ENCODE measurements around the gene MBNL1. TPM values are rescaled to one million over a fixed set of nuclear protein-coding genes. Genes with fewer than 3 reads are reported as not detected.

The MBNL1 gene
- total RNA-seq, 2 donors from 2014 or later, result 322 to 452 TPM

DNA sequence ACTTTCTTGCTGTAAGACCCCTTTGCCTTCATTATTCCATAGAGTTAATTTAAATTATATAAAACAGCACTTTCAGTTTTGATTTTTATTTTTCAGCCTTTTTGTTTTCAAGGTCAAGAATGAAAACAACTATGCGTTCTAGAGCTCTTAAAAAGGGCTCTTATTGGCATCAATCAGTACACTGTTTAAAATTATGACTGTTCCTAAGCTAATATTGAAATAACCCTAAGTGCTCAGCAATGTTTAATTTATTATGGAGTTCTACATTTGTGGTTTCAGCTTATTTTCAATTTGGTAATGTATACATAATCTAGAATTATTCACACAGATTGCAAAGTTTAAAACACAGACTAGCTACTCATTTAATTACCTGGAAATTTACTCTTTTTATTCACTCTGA, 179.4 kb downstream of the MBNL1 start:
- no peaks in the 10 kb centered on the region for H3K9me3 Mint-ChIP-seq
- H3K4me1 Mint-ChIP-seq, result peaks cover 34% of the 10 kb centered on the region
- peaks cover 94% of the 10 kb centered on the region for H3K36me3 Mint-ChIP-seq (ENCODE audit: low read depth)
- no peak overlapping the region for H3K4me3 Mint-ChIP-seq
- no peaks in the 10 kb centered on the region for H3K27me3 Mint-ChIP-seq
- ATAC-seq (replicated peaks), result no peak
- no peak overlapping the region for H3K27ac Mint-ChIP-seq

DNA sequence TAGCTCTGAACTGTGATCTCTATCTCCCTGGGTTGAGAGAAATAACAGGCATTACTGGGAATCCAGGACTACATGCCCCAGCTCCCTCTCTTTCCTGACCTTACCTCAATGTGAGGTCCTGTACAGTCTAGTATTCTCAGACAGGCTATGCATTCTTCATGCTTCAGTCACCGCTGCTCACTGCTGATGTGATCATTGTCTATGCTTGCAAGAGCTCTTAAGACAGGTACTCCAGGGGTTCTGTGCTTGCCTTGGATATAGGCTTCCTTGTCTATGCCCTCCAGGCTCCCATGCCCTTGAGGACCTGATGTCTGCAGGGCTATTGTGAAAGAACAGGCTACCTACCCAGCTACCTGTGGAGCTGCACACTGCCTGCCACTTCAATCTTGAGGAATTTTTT, 183.6 kb downstream of the MBNL1 start:
- Mint-ChIP-seq H3K36me3 (ENCODE audit: low read depth) (peaks cover 99% of the 10 kb centered on the region), H3K9me3 (no peaks in the 10 kb centered on the region), H3K4me3 (no peak overlapping the region), H3K27ac (peak overlapping the region; percentile 3), H3K4me1 (peaks cover 9% of the 10 kb centered on the region), H3K27me3 (no peaks in the 10 kb centered on the region)
- no peak for ATAC-seq (replicated peaks)

DNA sequence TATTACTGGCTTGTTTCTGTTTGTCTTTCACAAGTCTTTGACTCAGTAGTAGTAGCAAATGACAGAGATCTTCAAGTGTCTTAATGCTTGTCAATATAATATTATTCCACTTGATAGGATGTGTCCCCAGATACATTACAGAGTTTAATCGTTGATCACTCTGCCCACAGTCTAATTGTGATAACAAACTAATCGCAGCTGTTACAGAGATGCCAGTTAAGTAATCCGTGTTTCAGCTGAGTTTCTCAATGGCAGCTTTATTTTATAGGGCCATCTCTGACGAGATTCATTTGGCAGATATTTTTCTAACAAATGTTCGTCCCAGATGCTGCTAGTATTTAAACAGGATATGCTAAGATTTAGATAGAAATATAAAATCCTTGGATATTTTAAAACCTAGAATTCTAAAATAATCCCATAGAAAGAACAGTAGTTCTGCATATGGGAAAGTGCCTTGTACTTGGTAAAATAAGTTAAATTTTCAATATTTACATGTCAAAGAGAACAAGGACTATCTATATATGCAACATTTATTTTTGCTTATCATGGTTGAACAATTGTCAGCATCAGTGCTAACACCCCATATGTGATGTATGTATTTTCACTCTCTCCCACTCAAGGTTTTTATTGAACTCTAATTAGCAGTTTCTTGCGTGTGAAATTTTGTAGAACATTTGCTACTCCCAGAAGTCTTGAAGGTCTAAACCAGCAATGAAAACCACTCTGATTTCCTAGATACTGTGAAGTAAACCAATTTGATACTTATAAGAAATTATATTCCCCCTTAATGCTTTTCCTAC, 185.5 kb downstream of the MBNL1 start:
- H3K36me3 Mint-ChIP-seq (ENCODE audit: low read depth), result peaks cover 99% of the 10 kb centered on the region
- no peak for ATAC-seq (replicated peaks)
- peaks cover 20% of the 10 kb centered on the region for H3K4me1 Mint-ChIP-seq
- no peak overlapping the region for H3K27ac Mint-ChIP-seq
- H3K9me3 Mint-ChIP-seq, result no peaks in the 10 kb centered on the region
- H3K4me3 Mint-ChIP-seq, result no peak overlapping the region
- no peaks in the 10 kb centered on the region for H3K27me3 Mint-ChIP-seq

DNA sequence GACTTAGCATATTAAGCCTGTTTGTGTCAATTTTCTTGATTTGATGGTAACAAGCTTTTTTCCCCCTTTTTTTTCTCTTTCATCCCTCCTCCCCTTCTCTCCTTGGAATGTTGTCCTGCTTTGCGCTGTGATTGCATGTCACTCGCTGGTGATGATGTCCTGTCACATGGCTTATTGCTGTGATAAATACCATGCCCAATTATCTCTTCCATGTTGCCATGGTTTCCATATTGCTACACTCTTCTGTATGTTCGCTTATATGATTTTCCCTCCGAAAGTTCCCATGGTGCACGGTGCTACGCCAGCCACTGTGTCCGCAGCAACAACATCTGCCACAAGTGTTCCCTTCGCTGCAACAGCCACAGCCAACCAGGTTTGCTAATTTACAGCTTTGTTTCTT, 187.3 kb downstream of the MBNL1 start:
- H3K27ac Mint-ChIP-seq, result no peak overlapping the region
- peaks cover 97% of the 10 kb centered on the region for H3K36me3 Mint-ChIP-seq (ENCODE audit: low read depth)
- H3K9me3 Mint-ChIP-seq, result no peaks in the 10 kb centered on the region
- H3K27me3 Mint-ChIP-seq, result no peaks in the 10 kb centered on the region
- peaks cover 20% of the 10 kb centered on the region for H3K4me1 Mint-ChIP-seq
- no peak for ATAC-seq (replicated peaks)
- H3K4me3 Mint-ChIP-seq, result no peak overlapping the region

DNA sequence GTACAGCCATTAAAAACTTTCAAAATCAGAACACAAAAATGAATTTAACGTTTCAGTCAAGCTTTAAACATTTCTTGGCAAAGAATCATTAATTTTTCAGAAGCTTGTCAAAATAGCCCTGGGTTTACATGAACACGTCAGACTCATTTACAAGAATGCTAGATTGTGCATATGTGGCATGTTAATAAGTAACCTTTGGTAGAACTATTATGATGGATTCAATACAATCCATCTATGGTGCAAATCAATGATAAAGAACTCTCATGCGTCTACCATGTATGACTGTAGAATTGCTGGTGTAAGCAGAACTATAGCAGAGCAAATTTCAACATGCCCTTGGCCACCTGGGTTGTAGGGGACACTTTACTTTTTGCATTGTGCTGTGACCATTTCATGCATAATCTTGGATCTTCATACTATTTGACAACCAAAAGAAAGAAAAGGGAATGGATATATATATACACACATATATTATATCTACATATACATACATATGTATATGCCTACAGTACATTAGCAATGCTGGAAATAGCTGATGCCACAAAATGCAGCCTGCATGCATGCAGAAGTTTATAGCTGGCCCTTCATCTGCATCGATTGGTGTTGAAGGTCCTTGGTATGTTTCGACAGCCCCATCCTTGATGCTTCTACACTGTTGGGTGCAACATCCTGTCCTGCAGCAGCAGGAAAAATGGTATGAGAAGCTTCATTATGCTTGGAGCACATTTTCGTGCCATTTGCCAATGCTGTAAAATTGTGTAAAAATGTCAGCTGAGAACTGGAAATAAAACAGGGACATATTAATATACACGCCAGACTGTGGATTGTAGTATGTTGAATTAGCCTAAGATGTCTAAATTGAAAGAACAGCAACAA, 189.0 kb downstream of the MBNL1 start:
- H3K4me1 Mint-ChIP-seq, result peaks cover 20% of the 10 kb centered on the region
- H3K9me3 Mint-ChIP-seq, result no peaks in the 10 kb centered on the region
- peaks cover 97% of the 10 kb centered on the region for H3K36me3 Mint-ChIP-seq (ENCODE audit: low read depth)
- H3K27ac Mint-ChIP-seq, result peak overlapping the region; percentile 57
- no peaks in the 10 kb centered on the region for H3K27me3 Mint-ChIP-seq
- H3K4me3 Mint-ChIP-seq, result peak overlapping the region; percentile 33
- no peak for ATAC-seq (replicated peaks)

- peak; percentile 65 for ATAC-seq (replicated peaks)
- Mint-ChIP-seq H3K9me3 (no peaks in the 10 kb centered on the region), H3K27ac (peak overlapping the region; percentile 57), H3K36me3 (ENCODE audit: low read depth) (peaks cover 97% of the 10 kb centered on the region), H3K4me3 (peak overlapping the region; percentile 33), H3K27me3 (no peaks in the 10 kb centered on the region), H3K4me1 (peaks cover 20% of the 10 kb centered on the region)
Measured at GRCh38 chr3:152458376-152459117, 189.8 kb downstream of the MBNL1 start.

GRCh38 chr3:152459118-152459515, 190.4 kb downstream of the MBNL1 start:
- ATAC-seq (replicated peaks), result no peak
- Mint-ChIP-seq H3K36me3 (ENCODE audit: low read depth) (peaks cover 94% of the 10 kb centered on the region), H3K4me1 (peaks cover 20% of the 10 kb centered on the region), H3K9me3 (no peaks in the 10 kb centered on the region), H3K4me3 (no peak overlapping the region), H3K27ac (no peak overlapping the region), H3K27me3 (no peaks in the 10 kb centered on the region)

DNA sequence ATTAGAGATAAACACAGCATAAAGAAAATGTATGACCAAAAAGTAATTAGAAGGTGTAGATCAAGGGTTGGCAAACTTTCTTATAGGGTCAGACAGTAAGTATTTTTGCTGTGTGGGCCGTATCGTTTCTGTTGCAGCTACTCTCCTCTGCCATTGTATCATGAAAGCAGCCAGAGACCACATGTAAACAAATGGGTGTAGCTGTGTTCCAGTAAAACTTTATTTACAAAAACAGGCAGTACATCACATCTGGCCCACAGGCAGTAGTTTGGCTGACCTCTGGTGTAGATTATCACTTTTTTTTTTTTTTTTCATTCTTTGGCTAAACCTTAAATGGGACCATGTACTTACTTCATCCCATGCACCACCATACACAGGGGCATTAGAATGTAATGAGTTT, 190.8 kb downstream of the MBNL1 start:
- Mint-ChIP-seq H3K4me3 (no peak overlapping the region), H3K27ac (peak overlapping the region; percentile 41)

GRCh38 chr3:152460936-152461335, 192.2 kb downstream of the MBNL1 start:
- Mint-ChIP-seq H3K9me3 (no peaks in the 10 kb centered on the region), H3K27me3 (no peaks in the 10 kb centered on the region), H3K36me3 (ENCODE audit: low read depth) (peaks cover 92% of the 10 kb centered on the region), H3K4me3 (no peak overlapping the region), H3K27ac (peak overlapping the region; percentile 14), H3K4me1 (peaks cover 19% of the 10 kb centered on the region)
- ATAC-seq (replicated peaks), result no peak

More for the DNA sequence above, 190.8 kb downstream of the MBNL1 start:
- no peak for ATAC-seq (replicated peaks)
- Mint-ChIP-seq H3K4me1 (peaks cover 20% of the 10 kb centered on the region), H3K9me3 (no peaks in the 10 kb centered on the region), H3K36me3 (ENCODE audit: low read depth) (peaks cover 92% of the 10 kb centered on the region), H3K27me3 (no peaks in the 10 kb centered on the region)

GRCh38 chr3:152461460-152461859, 192.7 kb downstream of the MBNL1 start:
- H3K27me3 Mint-ChIP-seq, result no peaks in the 10 kb centered on the region
- H3K27ac Mint-ChIP-seq, result peak overlapping the region; percentile 14
- no peaks in the 10 kb centered on the region for H3K9me3 Mint-ChIP-seq
- no peak overlapping the region for H3K4me3 Mint-ChIP-seq
- H3K36me3 Mint-ChIP-seq (ENCODE audit: low read depth), result peaks cover 92% of the 10 kb centered on the region
- ATAC-seq (replicated peaks), result no peak
- H3K4me1 Mint-ChIP-seq, result peaks cover 14% of the 10 kb centered on the region

DNA sequence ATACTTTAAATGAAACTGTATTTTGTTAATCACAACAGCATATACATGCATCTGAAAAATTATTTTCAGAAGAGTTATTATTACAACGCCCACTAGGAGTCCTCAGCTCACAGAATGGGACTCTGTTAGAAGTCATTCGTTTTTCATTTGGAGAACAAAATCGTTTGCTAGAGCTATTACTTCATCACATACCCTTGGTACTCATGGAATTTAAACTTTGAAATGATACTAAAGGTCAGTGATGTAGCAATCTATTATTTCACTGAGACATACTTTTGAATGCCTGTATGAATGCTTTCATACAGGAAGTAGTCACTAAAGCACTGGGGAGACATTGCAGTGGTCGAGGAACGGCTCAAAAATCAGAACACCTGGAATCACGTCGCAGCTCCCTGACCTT, 198.1 kb downstream of the MBNL1 start:
- Mint-ChIP-seq H3K4me1 (peaks cover 5% of the 10 kb centered on the region), H3K36me3 (ENCODE audit: low read depth) (peaks cover 50% of the 10 kb centered on the region), H3K9me3 (no peaks in the 10 kb centered on the region), H3K27ac (no peak overlapping the region), H3K4me3 (no peak overlapping the region), H3K27me3 (no peaks in the 10 kb centered on the region)
- peak; percentile 64 for ATAC-seq (replicated peaks)

DNA sequence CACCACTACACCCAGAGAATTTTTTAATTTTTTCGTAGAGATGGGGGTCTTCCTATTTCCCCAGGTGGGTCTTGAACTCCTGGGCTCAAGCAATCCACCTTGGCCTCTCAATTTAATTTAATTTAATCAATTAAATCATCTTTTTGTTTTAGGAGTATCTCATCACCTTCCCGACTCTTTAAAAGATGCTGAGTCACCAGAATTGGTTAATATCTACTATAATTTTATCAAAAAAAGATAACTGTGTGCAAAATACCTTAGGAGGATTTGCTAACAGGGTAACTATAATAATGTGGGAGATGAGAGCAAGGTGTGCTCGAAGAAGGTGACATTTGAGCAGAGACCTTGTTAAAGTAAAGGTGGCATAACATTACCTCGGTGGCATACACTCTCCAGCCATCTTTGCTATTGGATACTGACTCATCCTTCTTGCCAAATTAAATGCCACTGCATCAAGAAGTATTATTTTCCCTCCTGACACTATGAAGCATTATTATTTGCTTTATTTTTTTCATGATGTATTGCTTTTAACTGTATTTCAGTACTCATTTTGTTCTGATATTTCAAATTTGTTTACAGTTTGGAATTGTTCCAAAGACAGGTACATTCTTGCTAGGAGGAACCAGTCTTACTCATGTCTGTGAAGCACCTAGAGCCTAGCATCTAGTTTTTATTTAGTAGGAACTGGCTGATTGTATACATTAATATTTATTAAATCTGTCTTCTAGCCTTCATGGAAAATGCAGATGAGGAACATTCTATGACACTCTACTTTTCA, 200.7 kb downstream of the MBNL1 start:
- Mint-ChIP-seq H3K4me1 (peaks cover 12% of the 10 kb centered on the region), H3K4me3 (no peak overlapping the region), H3K27me3 (no peaks in the 10 kb centered on the region), H3K36me3 (ENCODE audit: low read depth) (peaks cover 30% of the 10 kb centered on the region), H3K9me3 (no peaks in the 10 kb centered on the region), H3K27ac (peak overlapping the region; percentile 17)
- ATAC-seq (replicated peaks), result no peak

- H3K27ac Mint-ChIP-seq, result peak overlapping the region; percentile 17
- no peak for ATAC-seq (replicated peaks)
- H3K27me3 Mint-ChIP-seq, result no peaks in the 10 kb centered on the region
Measured at GRCh38 chr3:152470095-152470494, 201.4 kb downstream of the MBNL1 start.

DNA sequence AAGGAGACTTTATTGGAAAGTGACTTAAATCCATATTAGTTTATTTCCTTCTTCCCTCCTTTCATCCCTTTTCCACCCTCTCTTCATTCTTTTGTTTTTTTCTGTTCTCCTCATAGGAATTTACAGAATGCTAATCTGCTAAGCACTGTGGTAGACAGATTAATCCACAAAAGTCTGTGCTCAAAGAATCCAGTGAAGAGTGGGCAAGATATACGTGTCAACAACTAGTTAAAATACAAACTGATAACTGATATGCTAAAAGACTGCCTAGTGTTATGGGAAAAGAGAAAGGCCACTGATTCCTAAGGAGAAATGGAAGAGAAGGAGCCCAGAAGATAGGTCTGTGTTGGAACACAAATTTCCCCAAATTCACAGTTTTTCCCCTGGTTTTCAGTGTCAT, 202.2 kb downstream of the MBNL1 start:
- peaks cover 15% of the 10 kb centered on the region for H3K36me3 Mint-ChIP-seq (ENCODE audit: low read depth)
- H3K4me3 Mint-ChIP-seq, result no peak overlapping the region
- H3K9me3 Mint-ChIP-seq, result no peaks in the 10 kb centered on the region
- no peak overlapping the region for H3K27ac Mint-ChIP-seq
- peaks cover 12% of the 10 kb centered on the region for H3K4me1 Mint-ChIP-seq
- ATAC-seq (replicated peaks), result no peak
- no peaks in the 10 kb centered on the region for H3K27me3 Mint-ChIP-seq

More at GRCh38 chr3:152470095-152470494, 201.4 kb downstream of the MBNL1 start:
- Mint-ChIP-seq H3K9me3 (no peaks in the 10 kb centered on the region), H3K4me1 (peaks cover 12% of the 10 kb centered on the region), H3K36me3 (ENCODE audit: low read depth) (peaks cover 23% of the 10 kb centered on the region), H3K4me3 (no peak overlapping the region)

All from activated T-helper 17 cell treated with anti-CD3 and anti-CD28 coated beads, Interleukin-2, amount 50 U/mL, for 72 hours (primary cell).